Measurements from ENCODE around the gene CD9. TPM values are rescaled to one million over a fixed set of nuclear protein-coding genes. Genes with fewer than 3 reads are reported as not detected.

Gene CD9
- polyA plus RNA-seq, 1 of the 3 experiments (the other 2 are of a cell fraction), result 76.6 TPM

DNA sequence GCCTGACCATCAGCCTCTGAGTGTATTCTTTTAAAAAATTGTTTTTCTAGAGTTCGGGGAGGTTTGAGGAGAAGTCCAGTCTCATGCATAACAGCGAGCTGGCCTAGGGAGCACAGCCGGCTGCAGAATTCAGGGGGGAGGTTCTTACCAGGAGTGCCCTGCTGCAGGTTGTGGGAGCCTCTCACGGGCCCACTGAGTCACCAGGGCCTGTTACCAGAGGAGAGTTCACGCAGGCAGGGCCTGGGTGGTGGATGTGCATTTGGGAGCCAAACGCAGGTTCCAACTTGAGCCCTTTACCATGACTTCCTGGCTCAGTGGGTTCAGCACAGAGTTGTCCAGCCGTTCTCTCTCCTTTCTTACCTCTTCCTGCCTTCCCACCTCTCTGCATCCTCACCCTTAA lies 14.4 kb downstream of the CD9 start:
- Histone ChIP-seq H3K9ac (no peak overlapping the region), H3K4me1 (ENCODE audit: control insufficient read depth in 1 of 2, insufficient read depth in 2 of 2, low read depth in 1 of 2, low read length in 1 of 2) (peaks cover 40 to 52% of the 10 kb centered on the region in 2 experiments; a peak in 3 of 4 replicates), H3K27ac (ENCODE audit: low read depth in 2 of 2, low read length in 1 of 2) (peak overlapping the region in 1 of 2 experiments; percentile 96; a peak in 2 of 4 replicates), H3K9me2 (no peaks in the 10 kb centered on the region), H3K4me2 (0 out of 2 replicates have a peak overlapping the region, but pooled peaks have one; percentile 54), H3K4me3 (ENCODE audit: low read depth in 2 of 2, low read length in 1 of 2) (no peak overlapping the region), H3K27me3 (ENCODE audit: insufficient read depth) (no peaks in the 10 kb centered on the region), H4K20me1 (ENCODE audit: insufficient read depth) (no peaks in the 10 kb centered on the region), H3F3A (replicated peaks; ENCODE audit: insufficient read depth) (peaks cover 5% of the 10 kb centered on the region), H3K79me2 (ENCODE audit: insufficient read depth) (no peaks in the 10 kb centered on the region; the same call in 1 of the 2 replicates), H2AFZ (ENCODE audit: low read depth) (no peak overlapping the region), H3K36me3 (replicated peaks in 1 of 2; ENCODE audit: control insufficient read depth in 1 of 2, insufficient read depth in 2 of 2, low read length in 1 of 2) (no peaks in the 10 kb centered on the region), H3K9me3 (no peaks in the 10 kb centered on the region)
- ChIA-PET POLR2A (no interaction called here), CTCF (interaction anchor here (1.0 kb wide), 1 partner anchor 13 kb away, joined by 3 read pairs; no protein-coding TSS in a partner anchor)
- TF ChIP-seq MXI1 (IDR thresholded peaks at IDR 0.05; ENCODE audit: low read depth, low read length) (no peak), TCF12 (IDR thresholded peaks at IDR 0.05) (no peak), ELF1 (IDR thresholded peaks at IDR 0.05) (no peak), EP300 (IDR thresholded peaks at IDR 0.05; ENCODE audit: borderline replicate concordance in 1 of 2, low read depth in 1 of 2, low read length in 1 of 2) (no peak), TAF1 (IDR thresholded peaks at IDR 0.05; ENCODE audit: borderline replicate concordance, low read depth, low read length) (no peak), NRF1 (IDR thresholded peaks at IDR 0.05; ENCODE audit: low read depth, low read length) (no peak), SIN3A (IDR thresholded peaks at IDR 0.05; ENCODE audit: borderline replicate concordance, low read depth, low read length) (no peak), GATA2 (CRISPR knock-in tag; IDR thresholded peaks at IDR 0.05) (no peak), EZH2phosphoT487 (IDR thresholded peaks at IDR 0.05; ENCODE audit: borderline replicate concordance, low read depth) (no peak), SMC3 (IDR thresholded peaks at IDR 0.05; ENCODE audit: low read depth, low read length) (no peak), JUND (IDR thresholded peaks at IDR 0.05) (no peak), RFX5 (IDR thresholded peaks at IDR 0.05; ENCODE audit: low read length) (no peak), POLR2AphosphoS5 (IDR thresholded peaks at IDR 0.05; ENCODE audit: low read depth, low read length) (no peak)
- TF ChIP-seq, protein P1, sequence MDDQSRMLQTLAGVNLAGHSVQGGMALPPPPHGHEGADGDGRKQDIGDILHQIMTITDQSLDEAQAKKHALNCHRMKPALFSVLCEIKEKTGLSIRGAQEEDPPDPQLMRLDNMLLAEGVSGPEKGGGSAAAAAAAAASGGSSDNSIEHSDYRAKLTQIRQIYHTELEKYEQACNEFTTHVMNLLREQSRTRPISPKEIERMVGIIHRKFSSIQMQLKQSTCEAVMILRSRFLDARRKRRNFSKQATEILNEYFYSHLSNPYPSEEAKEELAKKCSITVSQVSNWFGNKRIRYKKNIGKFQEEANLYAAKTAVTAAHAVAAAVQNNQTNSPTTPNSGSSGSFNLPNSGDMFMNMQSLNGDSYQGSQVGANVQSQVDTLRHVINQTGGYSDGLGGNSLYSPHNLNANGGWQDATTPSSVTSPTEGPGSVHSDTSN (IDR thresholded peaks at IDR 0.05), result no peak
- TF ChIP-seq, protein P2, sequence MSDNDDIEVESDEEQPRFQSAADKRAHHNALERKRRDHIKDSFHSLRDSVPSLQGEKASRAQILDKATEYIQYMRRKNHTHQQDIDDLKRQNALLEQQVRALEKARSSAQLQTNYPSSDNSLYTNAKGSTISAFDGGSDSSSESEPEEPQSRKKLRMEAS (IDR thresholded peaks at IDR 0.05; ENCODE audit: low read depth), result no peak
- DNase-seq, result no peak
- WGBS (ENCODE audit: low lambda C conversion rate), result 99% methylated on average over 7 of the region's 7 CpGs

DNA sequence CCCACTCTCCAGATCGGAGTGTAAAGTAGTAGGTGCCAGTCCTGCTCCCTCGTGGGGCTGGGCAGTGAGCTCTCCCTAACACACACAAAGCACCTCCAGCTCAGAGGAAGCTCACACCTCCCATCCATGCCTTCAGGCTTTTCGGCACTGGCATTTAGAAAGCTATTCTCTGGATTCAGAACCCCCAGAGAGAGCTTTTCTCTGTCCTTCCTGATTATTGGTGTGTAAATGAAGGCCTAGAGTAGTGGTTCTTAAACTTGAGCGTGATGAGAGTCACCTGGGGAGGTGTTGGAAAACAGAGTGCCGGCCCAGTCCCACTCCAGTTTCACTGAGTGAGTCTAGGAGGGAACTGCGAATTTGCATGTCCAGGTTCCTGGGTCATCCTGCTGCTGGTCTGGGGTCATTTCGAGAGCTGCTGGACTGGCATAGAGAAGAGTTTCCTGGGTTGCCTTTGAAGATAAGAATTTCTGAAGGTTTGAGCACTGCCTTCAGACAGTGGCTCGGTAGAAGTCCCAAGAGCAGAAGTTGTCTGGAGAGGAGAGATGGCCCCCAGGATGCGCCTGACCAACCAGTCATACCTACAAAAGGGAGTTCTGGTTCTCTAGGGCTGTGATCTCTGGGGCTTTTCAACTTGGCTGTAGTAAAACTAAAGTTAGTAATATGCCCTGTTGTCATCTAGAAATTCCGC lies 15.1 kb downstream of the CD9 start:
- Histone ChIP-seq H3K4me3 (ENCODE audit: low read depth in 2 of 2, low read length in 1 of 2) (no peak overlapping the region), H3K36me3 (replicated peaks in 1 of 2; ENCODE audit: control insufficient read depth in 1 of 2, insufficient read depth in 2 of 2, low read length in 1 of 2) (no peaks in the 10 kb centered on the region), H3K9ac (peak overlapping the region; percentile 71), H3K9me2 (no peaks in the 10 kb centered on the region), H3K27me3 (ENCODE audit: insufficient read depth) (no peaks in the 10 kb centered on the region), H3F3A (replicated peaks; ENCODE audit: insufficient read depth) (peaks cover 5% of the 10 kb centered on the region), H3K27ac (ENCODE audit: low read depth in 2 of 2, low read length in 1 of 2) (peak overlapping the region; percentile 41 to 96; a peak in 3 of 4 replicates), H3K4me2 (peak overlapping the region; percentile 54), H2AFZ (ENCODE audit: low read depth) (peak overlapping the region; percentile 44; the same call in 1 of the 2 replicates), H3K79me2 (ENCODE audit: insufficient read depth) (no peaks in the 10 kb centered on the region; the same call in 1 of the 2 replicates), H3K4me1 (ENCODE audit: control insufficient read depth in 1 of 2, insufficient read depth in 2 of 2, low read depth in 1 of 2, low read length in 1 of 2) (peaks cover 40 to 52% of the 10 kb centered on the region in 2 experiments; a peak in 3 of 4 replicates), H4K20me1 (ENCODE audit: insufficient read depth) (no peaks in the 10 kb centered on the region), H3K9me3 (no peaks in the 10 kb centered on the region)
- TF ChIP-seq, protein P3, sequence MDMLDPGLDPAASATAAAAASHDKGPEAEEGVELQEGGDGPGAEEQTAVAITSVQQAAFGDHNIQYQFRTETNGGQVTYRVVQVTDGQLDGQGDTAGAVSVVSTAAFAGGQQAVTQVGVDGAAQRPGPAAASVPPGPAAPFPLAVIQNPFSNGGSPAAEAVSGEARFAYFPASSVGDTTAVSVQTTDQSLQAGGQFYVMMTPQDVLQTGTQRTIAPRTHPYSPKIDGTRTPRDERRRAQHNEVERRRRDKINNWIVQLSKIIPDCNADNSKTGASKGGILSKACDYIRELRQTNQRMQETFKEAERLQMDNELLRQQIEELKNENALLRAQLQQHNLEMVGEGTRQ (IDR thresholded peaks at IDR 0.05; ENCODE audit: borderline replicate concordance, low read depth, low read length), result no peak
- TF ChIP-seq GABPA (IDR thresholded peaks at IDR 0.05; ENCODE audit: low read depth) (no peak), SIN3A (IDR thresholded peaks at IDR 0.05; ENCODE audit: borderline replicate concordance, low read depth, low read length) (no peak)
- no peak for DNase-seq
- ChIA-PET POLR2A (no interaction called here), CTCF (no interaction called here)
- 96% methylated on average over 10 of the region's 10 CpGs for whole genome bisulfite sequencing (ENCODE audit: low lambda C conversion rate)
